GM12892 (cell line): ENCODE measurements around the gene PLEKHG5.

Experiments
- POLR2A ChIP-seq: IDR thresholded peaks from 2 replicates; pipeline ENCODE4 v1.6.1; 2011; ENCODE audit warnings: low read depth, low read length, control low read depth
- POLR2AphosphoS5 ChIP-seq: IDR thresholded peaks from 2 replicates; pipeline ENCODE4 v1.6.1; 2011; ENCODE audit warnings: low read depth, low read length, control low read depth

GRCh38 chr1:6454856-6455751 lies 36.4 kb downstream of the PLEKHG5 start:
- TF ChIP-seq POLR2AphosphoS5, result no peak
- no peak for TF ChIP-seq POLR2A
